ENCODE measurements around the gene HEPACAM. TPM values are rescaled to one million over a fixed set of nuclear protein-coding genes. Genes with fewer than 3 reads are reported as not detected.

Gene HEPACAM
- total RNA-seq, 1 experiment from 2014 or later = not detected

DNA sequence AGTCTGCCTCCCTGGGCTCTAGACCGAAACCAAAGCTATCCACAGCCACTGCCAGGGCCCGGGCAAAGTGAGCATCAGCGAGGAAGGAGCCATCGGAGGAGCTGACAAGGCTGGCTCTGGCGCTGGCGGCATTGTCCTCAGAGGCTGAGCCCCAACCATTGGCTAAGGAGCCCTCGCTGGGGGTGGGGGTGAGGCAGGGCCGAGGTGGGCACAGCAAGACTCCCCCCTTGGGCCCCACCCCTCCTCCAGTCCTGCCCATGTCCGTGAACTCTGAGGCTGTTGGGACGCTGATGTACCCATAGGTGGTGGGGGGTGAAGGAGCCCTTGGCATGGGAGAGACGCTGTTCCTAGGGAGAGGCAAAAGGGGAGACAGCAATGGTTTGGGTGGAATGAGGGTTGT, 49.4 kb downstream of the HEPACAM start:
- DNase-seq (ENCODE audit: low read depth) = no peak

GRCh38 chr11:124884869-124885479, 50.9 kb downstream of the HEPACAM start:
- DNase-seq (ENCODE audit: low read depth) = no peak

GRCh38 chr11:124884340-124884739, 51.5 kb downstream of the HEPACAM start:
- DNase-seq (ENCODE audit: low read depth) = no peak

- peak; percentile 24 for DNase-seq (ENCODE audit: low read depth)
Measured at GRCh38 chr11:124882339-124883071, 53.3 kb downstream of the HEPACAM start.

- no peak for DNase-seq (ENCODE audit: low read depth)
Measured at GRCh38 chr11:124880958-124881357, 54.9 kb downstream of the HEPACAM start.

GRCh38 chr11:124880290-124880611, 55.6 kb downstream of the HEPACAM start:
- no peak for DNase-seq (ENCODE audit: low read depth)

DNA sequence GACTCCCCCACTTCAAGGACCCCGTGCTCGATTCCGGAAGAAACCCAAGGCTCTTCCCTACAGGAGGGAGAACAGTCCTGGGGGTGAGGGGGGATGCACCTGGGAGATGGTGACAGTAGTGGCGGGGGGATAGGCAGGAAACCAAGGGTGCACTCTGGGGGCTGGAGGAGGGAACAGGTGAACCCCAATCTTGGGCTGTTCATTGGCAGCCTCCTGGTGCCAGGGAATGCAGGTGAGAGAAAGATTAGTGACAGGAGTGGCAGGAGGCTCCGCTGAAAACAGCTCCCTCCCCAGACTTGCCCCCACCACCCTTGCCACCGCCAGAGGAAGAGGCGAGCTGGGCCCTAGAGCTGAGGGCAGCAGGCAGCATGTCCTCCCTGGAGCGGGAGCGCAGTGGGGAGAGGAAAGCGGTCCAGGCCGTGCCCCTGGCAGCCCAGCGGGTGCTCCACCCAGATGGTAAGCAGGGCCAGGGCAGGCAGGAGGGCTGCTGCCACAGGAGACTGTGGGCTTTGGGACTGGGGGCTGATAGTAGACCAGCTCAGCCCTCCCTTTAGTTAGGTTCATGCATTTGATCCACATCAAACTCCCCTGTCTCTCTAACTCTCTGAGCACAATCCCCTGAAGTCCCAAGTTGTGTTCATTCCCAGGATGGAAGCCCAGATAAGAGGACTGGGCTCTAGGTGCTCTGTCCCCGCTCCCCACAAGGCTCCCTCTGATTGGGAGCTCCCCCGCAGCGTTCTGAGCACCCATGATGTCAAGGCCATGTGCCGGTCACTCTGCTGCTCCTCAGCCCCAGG, 56.2 kb downstream of the HEPACAM start:
- DNase-seq (ENCODE audit: low read depth) = no peak

DNA sequence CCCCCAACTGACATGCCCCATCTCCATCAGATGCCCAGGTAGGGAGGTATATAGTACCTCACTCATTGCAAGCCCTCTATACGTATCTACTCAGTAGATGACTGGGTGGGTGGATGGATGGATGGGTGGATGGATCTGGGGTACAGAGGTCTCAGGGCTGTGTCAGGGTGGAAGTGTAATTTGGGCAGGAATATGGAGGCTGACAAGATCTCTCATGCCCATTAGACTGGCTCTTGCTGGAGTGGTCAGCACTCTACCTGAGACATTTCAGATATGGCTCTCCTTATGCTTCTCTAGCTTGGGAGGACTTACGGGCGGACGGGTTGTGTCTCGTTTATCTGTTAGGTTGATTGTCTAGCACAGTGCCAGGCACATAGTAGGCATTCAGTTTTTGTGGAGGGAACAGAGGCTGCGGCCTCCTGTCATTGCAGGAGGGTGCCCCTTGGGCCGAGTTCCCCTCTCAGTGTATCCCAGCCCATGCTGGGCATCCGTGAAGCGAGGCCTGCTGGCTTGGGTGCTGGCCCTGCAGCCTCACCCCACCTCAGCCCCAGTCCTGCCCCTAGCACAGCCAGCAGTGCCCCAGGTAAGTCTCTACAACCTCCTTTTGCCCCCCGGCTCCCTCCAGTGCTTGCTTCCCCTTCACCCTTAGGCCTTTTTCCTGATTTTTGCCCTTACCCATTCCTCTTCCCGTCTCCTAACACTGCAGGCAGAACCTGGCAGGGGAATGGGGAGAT, 56.9 kb downstream of the HEPACAM start:
- DNase-seq (ENCODE audit: low read depth) = no peak

DNA sequence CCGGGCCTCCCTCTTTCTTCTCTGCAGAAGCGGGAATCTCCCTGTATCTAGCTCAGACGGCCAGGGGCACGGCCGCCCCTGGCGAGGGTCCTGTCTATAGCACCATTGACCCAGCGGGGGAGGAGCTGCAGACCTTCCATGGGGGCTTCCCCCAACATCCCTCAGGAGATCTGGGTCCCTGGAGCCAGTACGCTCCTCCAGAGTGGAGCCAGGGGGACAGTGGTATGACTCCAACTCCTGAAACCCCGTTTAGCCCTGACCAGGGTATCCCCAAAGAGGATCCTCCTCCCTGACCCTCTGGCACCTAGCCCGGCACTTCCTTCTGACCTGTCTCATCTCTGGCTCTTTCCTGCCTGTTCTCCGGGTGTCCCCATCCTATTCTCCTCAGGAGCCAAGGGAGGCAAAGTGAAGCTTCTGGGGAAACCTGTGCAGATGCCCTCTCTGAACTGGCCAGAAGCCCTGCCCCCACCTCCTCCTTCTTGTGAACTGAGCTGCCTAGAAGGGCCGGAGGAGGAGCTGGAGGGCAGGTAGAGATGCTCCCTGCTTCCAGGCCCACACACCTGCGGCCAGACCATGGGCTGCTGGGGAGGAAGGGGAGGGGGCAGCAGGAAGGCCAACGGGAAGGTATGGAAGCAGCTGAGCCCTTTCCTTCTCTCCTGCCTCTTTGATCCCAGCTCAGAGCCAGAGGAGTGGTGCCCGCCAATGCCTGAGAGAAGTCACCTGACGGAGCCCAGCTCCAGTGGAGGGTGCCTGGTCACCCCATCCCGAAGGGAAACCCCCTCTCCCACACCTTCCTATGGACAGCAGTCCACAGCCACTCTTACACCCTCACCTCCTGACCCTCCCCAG, 57.7 kb downstream of the HEPACAM start:
- no peak for DNase-seq (ENCODE audit: low read depth)

GRCh38 chr11:124877631-124877909, 58.3 kb downstream of the HEPACAM start:
- no peak for DNase-seq (ENCODE audit: low read depth)

DNA sequence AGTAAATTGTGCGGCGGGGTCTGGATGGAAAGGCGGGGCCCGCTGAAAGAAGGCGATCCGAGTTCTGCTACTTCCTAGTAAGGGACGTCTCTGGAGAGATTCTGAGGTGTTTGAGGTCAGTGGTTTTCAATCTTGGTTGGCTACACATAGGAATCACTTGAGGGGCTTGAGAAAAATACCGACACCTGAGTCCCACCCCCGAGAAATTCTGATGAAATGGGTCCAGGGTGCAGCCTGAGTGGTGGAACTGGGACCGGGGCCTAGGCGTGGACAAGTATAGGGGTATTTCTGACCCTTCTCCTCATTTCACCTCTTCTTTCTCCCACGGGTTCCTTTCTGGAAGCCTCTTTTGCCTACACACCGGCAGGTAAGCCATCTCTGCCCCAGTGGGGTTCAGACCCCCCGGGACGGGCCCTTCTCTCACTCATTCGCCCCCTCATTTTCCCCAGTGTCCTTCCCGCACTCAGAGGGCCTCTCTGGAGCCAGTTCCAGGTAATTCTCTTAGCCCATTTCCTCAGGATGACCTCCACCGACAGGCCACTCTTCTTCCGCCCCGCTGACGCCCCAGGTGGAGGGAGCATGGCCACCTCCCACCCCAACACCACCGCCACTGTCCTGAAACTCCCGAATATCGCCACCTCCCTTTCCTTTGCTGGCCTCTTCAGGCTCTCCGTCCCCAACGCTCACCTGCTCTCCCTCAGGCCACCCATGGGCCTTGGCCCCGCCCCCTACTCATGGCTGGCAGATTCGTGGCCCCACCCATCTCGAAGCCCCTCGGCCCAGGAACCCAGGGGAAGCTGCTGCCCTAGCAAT, 58.8 kb downstream of the HEPACAM start:
- DNase-seq (ENCODE audit: low read depth) = no peak

DNA sequence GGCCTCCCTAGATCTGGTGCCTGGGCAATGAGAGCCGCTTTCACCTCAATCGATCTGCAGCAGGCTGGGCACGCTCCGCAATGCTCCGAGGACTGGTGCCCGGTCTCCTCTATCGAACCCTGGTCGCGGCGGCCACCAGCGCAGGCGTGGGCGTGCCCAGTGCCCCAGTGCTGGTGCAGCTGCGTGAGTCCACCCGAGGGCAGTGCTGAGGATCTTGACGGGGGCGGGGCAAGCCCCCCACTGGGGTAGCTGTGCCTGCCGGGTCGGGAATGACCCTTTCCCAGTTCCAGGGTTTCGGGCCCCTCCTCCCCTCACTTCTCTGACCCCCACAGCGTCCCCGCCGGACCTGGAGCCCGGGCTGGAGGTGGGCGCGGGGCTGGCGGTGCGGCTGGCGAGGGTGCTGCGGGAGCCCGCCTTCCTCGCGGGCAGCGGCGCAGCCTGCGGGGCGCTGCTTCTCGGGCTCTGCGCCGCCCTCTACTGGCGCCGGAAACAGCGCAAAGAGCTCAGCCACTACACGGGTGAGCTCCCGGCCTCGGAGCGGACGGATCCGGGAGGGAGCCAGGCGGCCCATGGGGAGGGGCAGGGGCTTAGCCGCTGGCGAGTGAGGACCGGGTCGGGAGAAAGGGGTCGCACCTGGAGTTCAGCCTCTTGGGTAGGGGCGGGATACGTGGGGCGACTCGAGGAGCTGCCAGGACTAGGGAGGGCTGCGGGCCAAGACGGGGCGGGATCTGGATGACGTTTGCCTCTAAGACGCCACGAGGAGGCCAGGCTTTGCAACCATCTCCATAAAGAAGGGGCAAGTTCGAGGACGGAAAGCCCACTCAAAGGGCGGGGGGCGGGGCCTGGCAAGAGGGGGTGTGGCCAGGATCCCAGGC, 59.7 kb downstream of the HEPACAM start:
- DNase-seq (ENCODE audit: low read depth) = peak; percentile 89

- no peak for DNase-seq (ENCODE audit: low read depth)
Measured at GRCh38 chr11:124875401-124875800, 60.4 kb downstream of the HEPACAM start.

DNA sequence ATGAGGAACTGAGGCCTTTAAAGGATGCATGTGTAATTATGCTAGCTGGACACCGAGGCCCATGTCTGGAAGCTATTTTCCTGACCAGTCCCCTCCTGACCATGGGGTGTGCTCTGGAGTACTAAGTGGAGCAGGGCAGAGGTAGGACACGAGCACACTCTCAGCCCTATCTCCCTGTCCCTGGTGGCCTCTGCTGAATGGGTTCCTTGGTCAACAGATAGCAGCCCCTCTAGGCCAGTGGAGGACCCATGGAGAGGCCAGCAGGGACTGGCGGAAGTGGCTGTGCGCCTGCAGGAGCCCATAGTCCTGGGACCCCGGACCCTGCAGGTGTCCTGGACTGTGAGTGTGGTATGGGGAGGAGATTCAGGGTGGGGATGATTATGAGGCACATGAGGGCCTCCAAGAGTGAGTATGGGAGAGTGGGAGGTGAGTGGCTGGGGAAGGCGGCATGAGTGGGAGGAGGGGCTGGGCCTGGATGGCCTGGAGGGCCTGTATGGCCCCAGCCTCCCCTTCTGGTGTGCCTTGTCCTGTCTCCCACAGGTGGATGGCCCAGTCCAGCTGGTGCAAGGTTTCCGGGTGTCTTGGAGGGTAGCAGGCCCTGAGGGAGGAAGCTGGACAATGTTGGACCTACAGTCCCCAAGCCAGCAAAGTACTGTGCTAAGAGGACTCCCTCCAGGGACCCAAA, 61.1 kb downstream of the HEPACAM start:
- DNase-seq (ENCODE audit: low read depth) = no peak

DNA sequence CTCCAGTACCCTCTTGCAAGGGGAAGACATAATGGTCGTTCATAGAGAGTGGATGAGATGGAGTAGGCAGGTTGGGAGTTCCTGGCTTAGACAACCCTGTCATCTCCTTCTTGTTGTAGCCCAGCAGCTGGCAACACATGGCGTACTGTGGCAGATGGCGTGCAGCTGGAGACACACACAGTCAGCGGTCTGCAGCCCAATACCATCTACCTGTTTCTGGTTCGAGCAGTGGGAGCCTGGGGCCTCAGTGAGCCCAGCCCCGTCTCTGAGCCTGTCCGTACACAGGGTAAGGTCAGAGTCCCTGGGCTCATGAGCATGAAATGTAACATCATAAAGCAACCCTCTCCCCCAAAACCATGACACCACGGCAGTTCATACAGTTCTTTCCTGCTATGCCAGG, 61.9 kb downstream of the HEPACAM start:
- DNase-seq (ENCODE audit: low read depth) = no peak

GRCh38 chr11:124872741-124873140, 63.1 kb downstream of the HEPACAM start:
- DNase-seq (ENCODE audit: low read depth) = no peak

- no peak for DNase-seq (ENCODE audit: low read depth)
Measured at GRCh38 chr11:124872280-124872679, 63.6 kb downstream of the HEPACAM start.

DNA sequence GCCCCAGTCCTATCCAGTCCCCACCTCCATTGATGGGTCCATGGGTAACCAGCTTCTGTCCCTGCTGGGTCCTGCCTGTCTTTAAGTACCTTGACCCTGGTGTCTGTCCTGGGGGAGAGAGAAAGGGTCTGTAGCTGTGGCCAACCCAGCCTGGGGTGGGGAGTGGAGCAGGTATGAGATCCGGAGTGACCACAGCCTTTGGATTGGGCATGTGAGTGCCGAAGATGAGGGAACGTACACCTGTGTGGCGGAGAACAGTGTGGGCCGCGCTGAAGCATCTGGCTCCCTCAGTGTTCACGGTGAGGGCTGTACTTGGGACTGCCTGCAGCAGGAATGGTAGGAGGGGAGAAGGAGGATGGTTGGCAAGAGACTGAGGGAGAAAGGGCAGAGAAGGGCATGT, 65.4 kb downstream of the HEPACAM start:
- no peak for DNase-seq (ENCODE audit: low read depth)

- no peak for DNase-seq (ENCODE audit: low read depth)
Measured at GRCh38 chr11:124869856-124870387, 65.9 kb downstream of the HEPACAM start.

Measured in LHCN-M2 (cell line).